ENCODE measurements around the gene BCAS1. TPM values are rescaled to one million over a fixed set of nuclear protein-coding genes. Genes with fewer than 3 reads are reported as not detected.

Gene BCAS1
- total RNA-seq, 1 experiment from 2014 or later: 3.1 TPM

DNA sequence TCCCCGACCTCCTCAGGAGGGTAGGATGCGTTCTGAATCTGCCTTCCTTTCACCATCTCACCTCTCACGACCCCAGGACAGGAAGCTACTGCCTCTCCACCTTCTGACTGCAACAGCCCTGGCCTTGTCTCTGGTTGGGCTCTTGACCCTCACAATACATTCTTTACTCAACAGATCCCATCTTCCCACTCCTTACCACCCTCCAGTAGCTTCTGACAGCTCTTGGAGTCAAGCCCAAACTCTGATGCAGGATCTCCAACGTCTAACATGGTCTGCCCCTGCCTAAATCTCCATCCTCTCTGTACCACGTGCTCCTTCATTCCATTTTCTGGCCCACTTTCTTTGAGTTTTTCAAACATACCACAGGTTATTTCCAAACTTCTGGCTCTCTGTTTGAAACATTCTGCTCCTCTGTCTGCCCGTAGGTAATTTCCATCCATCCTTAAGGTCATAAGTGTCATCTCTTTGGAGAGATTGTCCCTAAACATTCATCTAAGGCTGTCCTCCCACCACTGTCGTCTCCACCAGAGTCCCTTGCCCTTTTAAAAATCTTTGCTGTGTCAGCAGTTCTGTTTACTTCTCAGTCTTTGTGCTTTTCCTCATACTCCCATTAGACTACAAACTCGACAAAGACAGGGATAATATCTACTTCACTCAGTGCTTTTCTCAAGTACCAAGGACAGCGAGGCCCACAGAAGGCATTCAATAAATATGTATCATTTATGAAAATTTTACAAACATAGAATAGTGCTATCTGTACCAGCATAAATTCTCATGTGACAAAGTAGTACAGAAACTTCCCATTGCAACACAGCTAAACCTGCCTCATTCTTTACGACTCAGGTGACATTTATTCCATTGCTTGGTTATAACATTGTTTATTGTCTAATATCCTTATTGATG is 73.6 kb downstream of the BCAS1 start:
- H3K4me1 ChIP-seq (ENCODE audit: control insufficient read depth, insufficient read depth, low read length): no peaks in the 10 kb centered on the region
- no peak overlapping the region for H3K4me3 ChIP-seq (ENCODE audit: low read depth in 2 of 2, low read length in 2 of 2)
- POLR2A ChIA-PET: no interaction called here
- H3K36me3 ChIP-seq (ENCODE audit: control insufficient read depth, insufficient read depth, low read length): no peaks in the 10 kb centered on the region
- intact Hi-C loops (cut with micrococcal nuclease; ENCODE audit: unreplicated experiment): no loop called here
- ATAC-seq (no peak), DNase-seq (ENCODE audit: low read depth, low spot score) (no peak)
- no TSS peak for BruUV-seq (replicated peaks)
- no peaks in the 10 kb centered on the region for H3K9me3 ChIP-seq (ENCODE audit: control insufficient read depth, insufficient read depth, low read depth, low read length)
- in situ Hi-C loops (cut with HindIII; ENCODE audit: low pct_unique_long_range_greater_than_20kb, low sequenced_read_pairs): no loop called here
- TF ChIP-seq SIN3A (IDR thresholded peaks at IDR 0.05; ENCODE audit: borderline replicate concordance, insufficient read depth, low read depth, low read length): no peak
- TF ChIP-seq, protein P1, sequence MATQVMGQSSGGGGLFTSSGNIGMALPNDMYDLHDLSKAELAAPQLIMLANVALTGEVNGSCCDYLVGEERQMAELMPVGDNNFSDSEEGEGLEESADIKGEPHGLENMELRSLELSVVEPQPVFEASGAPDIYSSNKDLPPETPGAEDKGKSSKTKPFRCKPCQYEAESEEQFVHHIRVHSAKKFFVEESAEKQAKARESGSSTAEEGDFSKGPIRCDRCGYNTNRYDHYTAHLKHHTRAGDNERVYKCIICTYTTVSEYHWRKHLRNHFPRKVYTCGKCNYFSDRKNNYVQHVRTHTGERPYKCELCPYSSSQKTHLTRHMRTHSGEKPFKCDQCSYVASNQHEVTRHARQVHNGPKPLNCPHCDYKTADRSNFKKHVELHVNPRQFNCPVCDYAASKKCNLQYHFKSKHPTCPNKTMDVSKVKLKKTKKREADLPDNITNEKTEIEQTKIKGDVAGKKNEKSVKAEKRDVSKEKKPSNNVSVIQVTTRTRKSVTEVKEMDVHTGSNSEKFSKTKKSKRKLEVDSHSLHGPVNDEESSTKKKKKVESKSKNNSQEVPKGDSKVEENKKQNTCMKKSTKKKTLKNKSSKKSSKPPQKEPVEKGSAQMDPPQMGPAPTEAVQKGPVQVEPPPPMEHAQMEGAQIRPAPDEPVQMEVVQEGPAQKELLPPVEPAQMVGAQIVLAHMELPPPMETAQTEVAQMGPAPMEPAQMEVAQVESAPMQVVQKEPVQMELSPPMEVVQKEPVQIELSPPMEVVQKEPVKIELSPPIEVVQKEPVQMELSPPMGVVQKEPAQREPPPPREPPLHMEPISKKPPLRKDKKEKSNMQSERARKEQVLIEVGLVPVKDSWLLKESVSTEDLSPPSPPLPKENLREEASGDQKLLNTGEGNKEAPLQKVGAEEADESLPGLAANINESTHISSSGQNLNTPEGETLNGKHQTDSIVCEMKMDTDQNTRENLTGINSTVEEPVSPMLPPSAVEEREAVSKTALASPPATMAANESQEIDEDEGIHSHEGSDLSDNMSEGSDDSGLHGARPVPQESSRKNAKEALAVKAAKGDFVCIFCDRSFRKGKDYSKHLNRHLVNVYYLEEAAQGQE (IDR thresholded peaks at IDR 0.05; ENCODE audit: insufficient read depth in 1 of 2, low read depth in 2 of 2, low read length in 1 of 2): peak in 1 of 2 experiments; percentile 71; a peak in 2 of 4 replicates
- H3K27me3 ChIP-seq (ENCODE audit: control insufficient read depth, insufficient read depth, low read length): no peaks in the 10 kb centered on the region
- H3K27ac ChIP-seq (ENCODE audit: low read length): no peak overlapping the region
- CTCF ChIA-PET: no interaction called here

DNA sequence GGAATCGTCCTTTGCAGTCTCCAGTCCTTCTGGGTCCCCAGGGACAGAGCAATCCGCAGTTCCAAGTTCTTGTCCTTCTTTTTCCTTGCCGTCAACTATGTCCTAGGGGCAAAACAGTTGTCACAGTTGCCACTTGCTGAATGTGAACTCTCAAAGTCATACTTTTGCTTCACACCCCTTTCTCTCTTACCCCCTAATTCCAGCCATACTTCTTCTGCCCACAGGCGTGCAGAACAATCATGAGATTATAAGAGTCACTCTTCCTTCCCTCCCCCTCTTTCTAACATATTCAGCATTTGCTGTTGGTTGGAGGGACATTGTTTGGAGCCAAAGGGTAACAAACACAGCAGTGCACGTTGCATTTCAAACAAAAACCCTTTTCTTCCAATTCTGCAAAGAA is 74.4 kb downstream of the BCAS1 start:
- ChIA-PET POLR2A (no interaction called here), CTCF (no interaction called here)
- no TSS peak for BruUV-seq (replicated peaks)
- intact Hi-C loops (cut with micrococcal nuclease; ENCODE audit: unreplicated experiment): no loop called here
- ATAC-seq (no peak), DNase-seq (ENCODE audit: low read depth, low spot score) (no peak)
- Histone ChIP-seq H3K27ac (ENCODE audit: low read length) (no peak overlapping the region), H3K27me3 (ENCODE audit: control insufficient read depth, insufficient read depth, low read length) (no peaks in the 10 kb centered on the region), H3K36me3 (ENCODE audit: control insufficient read depth, insufficient read depth, low read length) (no peaks in the 10 kb centered on the region), H3K4me3 (ENCODE audit: low read depth in 2 of 2, low read length in 2 of 2) (no peak overlapping the region), H3K9me3 (ENCODE audit: control insufficient read depth, insufficient read depth, low read depth, low read length) (no peaks in the 10 kb centered on the region), H3K4me1 (ENCODE audit: control insufficient read depth, insufficient read depth, low read length) (no peaks in the 10 kb centered on the region)
- in situ Hi-C loops (cut with HindIII; ENCODE audit: low pct_unique_long_range_greater_than_20kb, low sequenced_read_pairs): no loop called here
- TF ChIP-seq SIN3A (IDR thresholded peaks at IDR 0.05; ENCODE audit: borderline replicate concordance, insufficient read depth, low read depth, low read length) (no peak), POLR2AphosphoS5 (IDR thresholded peaks at IDR 0.05; ENCODE audit: low read depth, low read length) (no peak), TCF7L2 (IDR thresholded peaks at IDR 0.05; ENCODE audit: low read depth, low read length) (no peak)
- TF ChIP-seq, protein P1 (IDR thresholded peaks at IDR 0.05; ENCODE audit: insufficient read depth in 1 of 2, low read depth in 2 of 2, low read length in 1 of 2): no peak
- TF ChIP-seq, protein P2, sequence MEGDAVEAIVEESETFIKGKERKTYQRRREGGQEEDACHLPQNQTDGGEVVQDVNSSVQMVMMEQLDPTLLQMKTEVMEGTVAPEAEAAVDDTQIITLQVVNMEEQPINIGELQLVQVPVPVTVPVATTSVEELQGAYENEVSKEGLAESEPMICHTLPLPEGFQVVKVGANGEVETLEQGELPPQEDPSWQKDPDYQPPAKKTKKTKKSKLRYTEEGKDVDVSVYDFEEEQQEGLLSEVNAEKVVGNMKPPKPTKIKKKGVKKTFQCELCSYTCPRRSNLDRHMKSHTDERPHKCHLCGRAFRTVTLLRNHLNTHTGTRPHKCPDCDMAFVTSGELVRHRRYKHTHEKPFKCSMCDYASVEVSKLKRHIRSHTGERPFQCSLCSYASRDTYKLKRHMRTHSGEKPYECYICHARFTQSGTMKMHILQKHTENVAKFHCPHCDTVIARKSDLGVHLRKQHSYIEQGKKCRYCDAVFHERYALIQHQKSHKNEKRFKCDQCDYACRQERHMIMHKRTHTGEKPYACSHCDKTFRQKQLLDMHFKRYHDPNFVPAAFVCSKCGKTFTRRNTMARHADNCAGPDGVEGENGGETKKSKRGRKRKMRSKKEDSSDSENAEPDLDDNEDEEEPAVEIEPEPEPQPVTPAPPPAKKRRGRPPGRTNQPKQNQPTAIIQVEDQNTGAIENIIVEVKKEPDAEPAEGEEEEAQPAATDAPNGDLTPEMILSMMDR (IDR thresholded peaks at IDR 0.05): no peak

Measured in Panc1 (cell line).